ENCODE measurements around the gene MYMK.

The MYMK gene

DNA sequence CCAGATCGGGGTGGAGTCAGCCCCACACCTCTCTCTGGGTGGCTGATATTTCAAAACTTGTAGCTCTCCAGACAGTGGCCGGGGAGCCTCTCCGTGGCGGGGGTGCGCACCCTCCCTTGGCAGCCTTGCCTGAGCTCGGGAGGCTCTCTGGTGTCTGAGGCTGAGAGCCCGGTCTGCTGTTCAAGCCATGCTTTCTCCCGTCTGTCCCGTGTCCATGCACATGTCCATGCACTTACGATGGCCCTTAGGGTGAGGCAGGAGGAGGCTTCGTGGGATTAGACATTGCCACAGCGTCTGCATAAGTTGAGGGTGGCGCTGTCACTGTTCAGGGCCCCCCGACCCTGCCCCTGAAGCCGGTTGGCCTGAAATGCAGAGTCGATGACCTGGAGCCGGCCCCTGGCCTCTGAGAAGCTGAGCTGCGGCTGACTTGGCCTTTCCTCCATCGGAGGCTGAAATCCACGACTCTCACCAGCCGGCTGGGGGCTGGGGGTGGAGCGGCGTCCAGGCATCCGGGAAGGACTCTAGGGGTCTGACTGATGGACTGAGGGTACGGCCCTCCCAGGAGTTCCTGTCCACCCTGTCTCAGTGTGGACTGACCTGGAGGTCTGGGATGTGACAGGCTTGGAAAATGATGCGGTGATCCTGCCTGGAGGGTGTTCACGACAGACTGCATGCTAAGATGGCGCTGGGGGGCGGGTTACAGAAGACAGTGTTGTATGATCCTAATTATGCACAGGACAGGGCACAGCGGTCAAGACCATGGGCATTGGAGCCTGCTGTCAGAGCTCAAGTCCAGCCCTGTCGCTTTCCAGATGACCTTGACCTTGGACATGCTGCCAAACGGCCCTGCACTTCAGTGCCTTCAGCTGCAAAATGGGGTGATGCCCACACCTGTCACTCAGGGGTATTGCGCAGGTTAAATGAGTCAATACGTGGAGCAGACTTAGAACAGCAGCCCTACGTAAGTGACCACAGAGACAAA lies 27.6 kb downstream of the MYMK start:
- DNase-seq, result no peak

DNA sequence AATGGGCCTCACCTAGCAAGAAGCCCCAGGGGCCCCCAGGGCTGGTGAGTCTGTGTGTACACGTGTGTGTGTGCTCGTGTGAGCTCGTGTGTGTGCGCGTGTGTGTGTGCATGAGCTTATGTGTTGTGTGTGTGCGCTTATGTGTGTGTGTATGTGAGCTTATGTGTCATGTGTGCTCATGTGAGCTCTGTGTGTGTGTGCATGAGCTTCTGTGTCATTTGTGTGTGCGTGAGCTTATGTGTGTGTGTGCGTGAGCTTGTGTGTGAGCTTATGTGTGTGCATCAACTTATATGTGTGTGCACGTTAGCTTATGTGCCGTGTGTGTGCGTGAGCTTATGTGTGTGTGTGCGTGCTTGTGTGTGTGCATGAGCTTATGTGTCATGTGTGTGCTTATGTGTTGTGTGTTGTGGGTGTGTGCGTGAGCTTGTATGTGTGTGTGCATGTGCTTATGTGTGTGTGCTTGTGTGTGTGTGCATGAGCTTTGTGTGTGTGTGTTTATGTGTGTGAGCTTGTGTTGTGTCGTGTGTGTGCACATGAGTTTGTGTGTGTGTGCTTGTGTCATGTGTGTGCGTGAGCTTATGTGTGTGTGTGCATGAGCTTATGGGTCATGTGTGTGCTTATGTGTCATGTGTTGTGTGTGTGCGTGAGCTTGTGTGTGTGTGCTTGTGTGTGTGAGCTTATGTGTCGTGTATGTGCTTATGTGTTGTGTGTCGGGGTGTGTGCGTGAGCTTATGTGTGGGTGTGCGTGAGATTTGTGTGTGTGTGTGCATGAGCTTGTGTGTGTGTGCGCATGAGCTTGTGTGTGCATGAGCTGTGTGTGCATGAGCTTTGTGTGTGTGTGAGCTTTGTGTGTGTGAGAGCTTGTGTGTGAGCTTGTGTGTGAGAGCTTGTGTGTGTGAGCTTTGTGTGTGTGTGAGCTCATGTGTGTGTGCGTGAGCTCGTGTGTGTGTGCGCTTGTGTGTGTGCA lies 29.1 kb downstream of the MYMK start:
- no peak for DNase-seq

DNA sequence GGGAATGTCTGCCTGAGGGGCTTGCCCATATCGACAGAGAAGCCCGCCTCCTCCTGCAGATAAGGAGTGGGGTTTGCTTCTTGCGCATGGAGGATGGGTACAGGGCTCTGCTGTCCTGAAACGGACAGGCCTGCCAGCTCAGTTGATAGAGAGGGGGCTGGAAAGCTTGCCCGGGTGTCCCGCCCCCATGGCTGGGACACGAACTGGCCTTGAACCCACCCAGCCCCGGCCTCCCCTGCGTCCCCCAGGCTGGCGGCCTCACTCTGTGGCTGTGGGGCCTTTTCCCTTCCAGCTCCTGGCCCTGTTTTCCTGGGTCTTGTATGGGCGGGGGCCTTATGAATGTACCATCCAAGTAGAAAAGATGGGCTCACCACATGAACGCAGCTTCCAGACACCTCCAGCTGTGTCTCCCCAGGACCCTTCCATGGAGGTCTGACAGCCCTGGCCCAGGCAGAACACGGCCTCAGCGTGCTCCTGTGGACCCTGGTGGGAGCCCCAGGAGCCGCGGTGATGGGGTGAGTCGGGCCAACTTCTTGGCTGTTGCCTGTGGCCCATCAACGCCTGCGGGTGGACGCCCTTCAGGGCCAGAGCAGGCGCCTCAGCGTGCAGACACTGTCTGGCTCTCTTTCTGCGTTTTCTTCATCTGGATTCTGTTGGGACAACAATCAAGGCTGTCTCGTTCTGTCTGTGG lies 30.0 kb downstream of the MYMK start:
- no peak for DNase-seq

DNA sequence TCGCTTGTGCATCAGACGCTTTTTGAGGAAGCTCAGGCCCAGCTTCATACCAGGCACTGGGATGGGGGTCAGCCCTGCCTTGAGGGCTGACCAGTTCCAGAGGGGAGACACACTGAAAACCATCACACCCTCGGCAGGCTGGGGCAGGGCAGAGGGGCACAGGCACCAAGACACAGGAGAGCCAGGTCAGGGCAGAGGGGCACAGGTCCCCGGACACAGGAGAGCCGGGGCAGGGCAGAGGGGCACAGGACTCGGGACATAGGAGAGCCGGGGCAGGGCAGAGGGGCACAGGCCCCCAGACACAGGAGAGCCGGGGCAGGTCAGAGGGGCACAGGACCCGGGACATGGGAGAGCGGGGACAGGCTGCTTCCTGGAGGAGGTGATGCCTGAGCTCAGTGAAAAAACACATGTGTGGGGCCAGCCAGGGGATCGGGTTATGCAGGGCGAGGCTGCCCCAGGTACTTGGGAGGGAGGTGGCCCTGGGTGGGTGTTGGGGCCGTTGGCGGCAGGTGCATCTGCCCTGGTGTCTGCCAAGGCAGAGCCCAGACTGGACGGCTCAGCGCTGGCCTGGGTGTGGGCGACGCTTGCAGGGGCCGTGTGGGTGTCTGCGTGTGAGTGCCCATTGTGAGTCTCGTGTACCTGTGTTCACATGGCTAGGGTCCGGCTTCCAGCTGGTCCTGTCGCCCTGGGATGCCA lies 30.8 kb downstream of the MYMK start:
- no peak for DNase-seq

DNA sequence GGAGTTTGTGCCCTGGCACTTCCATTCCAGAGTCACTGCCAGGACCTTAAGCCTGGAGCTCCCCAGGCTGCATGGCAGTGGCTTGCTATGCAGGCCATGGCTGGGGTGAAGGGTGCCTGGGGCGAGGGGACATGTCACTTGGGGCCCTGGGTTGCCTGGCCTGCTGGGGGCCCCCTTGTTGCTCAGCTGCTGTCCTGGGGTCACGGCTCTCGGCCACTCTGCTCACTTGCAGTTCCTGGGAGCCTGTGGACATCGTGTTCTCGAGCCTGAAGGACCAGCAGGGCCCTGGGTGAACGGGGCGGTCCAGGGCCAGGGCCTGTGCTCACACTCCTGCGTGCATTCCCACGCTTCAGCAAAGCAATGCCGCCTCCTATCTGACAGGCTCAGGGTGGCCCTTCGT lies 31.3 kb downstream of the MYMK start:
- DNase-seq, result no peak

DNA sequence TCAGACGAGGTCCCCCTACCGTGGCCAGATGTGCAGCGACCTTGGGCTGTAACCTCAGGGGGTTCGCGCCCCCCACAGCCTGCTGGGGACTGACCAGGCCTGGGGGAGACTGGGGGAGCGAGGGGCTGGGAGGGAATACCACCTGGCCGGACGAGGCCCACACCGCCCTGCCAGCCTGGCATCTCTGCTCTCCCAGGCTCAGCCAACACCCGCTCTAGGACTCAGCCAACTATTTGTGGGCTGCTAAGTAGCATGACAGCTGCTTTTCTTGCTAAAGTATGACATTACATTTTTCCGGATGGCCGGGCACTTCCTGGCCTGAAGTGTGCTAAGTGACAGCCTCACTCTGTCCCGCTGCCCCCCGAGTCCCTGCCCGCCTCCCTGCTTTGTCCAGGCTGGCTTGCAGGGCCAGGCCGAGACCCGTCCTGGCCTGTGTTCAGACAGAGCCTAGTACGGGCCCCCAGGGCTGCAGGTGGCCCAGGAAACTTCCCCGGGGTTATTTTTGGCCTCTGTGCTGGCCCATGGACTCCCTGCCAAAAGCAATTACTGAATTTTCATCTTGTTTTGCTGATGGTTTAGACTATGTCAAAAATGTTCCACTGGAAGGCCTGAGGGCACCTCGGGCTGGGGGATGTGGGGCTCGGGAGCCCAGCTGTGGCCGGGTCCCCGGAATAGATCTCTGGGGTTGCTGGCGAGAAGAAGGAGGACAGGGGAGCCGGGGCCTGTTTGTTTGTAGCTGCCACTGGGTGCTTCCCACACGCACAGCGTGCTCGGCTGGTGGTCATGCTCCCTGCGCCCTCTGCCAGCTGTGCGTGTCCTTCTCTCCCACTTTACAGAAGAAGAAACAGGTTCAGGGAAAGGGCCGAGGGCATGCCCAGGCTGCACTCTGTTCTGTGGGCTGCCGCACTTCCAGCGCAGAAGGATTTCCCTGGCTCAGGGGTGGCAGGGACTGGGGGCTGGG lies 32.4 kb downstream of the MYMK start:
- no peak for DNase-seq

DNA sequence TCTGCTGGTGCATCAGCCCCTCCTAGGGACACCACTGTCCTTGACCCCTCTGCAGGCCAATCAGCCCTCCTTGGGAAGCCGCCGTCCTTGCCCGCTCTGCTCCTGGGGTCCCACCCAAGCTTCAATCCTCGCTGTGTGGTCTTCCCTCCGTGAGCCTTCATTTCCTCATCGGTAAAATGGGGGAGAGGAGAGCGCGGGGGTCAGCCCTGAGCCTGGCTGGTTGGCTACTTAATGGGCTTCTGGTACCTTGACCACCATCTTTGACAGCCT lies 33.2 kb downstream of the MYMK start:
- DNase-seq, result no peak

DNA sequence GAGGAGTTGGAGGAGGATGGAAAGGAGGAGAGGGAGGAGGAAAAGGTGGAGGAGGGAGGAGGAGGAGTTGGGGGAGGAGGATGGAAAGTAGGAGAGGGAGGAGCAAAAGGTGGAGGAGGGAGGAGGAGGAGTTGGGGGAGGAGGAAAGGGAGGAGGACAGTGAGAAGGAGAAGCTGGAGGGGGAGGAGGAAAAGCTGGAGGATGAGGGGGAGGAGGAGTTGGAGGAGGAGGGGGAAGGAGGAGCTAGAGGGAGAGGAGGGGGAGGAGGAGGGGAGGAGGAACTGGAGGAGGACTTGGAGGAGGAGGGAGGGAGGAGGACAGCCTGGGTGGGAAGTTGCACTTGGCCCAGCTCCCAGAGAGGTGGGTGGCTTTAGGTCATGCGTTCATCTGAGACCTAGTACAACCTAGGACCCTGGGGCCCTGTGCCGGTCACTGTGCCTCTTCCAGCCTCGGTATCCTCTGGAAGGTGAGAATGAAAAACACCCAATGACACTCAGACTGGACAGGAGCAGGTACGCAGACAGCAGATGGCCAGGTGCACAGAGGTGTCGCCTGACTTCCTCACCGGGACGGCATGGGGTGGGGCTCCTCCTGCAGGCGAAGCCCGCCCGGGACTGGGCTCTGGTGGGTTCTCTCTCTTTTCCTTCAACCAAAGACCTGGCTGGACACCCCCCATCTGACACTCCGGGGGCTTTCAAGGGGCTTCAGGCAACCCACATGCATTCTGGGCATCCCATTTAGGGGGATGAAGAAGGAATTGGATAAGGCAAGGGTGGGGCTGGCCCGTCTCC lies 33.7 kb downstream of the MYMK start:
- DNase-seq, result no peak

DNA sequence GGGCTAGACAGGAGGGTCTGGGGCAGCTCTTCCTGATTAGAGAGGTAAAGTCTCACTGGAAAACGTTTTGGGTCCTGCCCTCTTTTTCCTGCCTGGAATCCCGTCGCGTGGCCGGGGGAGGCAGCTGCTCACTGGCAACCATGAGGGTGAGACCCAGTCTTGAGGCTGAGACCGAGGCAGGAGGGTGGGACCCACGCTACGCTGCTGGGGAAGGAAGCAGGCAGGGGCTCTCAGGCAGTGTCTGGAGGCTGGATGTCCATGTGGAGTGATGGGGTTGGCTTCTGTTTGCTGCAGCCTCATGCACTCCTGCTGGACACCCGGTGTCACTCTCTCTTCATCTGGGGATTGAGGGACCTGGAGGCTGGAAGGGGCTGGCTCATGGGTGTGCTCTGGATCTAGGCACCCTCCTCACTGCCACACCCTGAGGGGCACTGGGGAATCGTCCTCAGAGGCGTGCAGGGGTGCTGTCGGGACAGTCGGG lies 34.5 kb downstream of the MYMK start:
- DNase-seq, result no peak

DNA sequence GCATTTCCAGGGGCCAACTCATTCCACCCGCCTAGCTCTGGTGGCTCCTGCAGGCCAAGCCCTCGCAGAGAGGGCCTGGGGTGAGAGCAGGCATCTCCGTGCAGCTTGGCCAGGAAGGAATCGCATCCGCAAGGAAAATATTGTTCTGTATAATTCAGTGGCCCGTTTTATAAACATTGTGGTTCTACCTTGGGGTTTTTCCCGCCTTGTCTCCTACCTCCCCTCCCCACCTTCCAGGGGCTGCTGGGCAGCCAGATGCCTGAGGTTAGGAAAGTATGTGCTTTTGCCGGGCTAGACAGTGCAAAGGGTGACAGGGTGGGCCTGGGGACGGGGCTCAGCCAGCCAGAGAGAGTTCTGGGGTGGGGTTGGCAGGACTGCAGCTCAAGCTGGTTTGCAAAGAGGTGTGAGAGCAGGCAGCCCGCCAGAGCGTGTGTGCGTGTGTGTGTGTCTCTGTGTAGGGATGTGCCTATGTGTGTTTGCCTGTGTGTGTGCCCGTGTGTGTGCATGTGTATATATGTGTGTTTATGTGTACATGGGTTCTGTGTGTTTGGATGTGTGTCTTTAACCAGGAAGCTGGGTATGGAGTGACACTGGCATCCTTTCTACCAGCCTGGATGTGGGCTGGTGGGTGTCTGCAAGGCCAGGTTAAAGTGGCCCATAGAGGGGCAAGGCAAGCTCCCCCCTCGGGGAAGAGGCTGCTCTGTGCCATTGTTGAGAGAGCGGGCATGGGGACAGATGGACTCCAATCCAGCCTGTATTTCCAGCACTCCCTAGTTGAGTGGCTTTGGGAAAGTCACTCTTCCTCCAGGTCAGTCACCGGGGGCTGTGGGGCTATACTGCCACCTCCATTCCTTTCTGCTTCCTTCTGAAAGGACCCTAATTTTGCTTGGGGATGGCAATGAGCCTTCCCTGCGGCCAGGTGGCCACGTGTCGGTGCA lies 35.2 kb downstream of the MYMK start:
- DNase-seq, result no peak

DNA sequence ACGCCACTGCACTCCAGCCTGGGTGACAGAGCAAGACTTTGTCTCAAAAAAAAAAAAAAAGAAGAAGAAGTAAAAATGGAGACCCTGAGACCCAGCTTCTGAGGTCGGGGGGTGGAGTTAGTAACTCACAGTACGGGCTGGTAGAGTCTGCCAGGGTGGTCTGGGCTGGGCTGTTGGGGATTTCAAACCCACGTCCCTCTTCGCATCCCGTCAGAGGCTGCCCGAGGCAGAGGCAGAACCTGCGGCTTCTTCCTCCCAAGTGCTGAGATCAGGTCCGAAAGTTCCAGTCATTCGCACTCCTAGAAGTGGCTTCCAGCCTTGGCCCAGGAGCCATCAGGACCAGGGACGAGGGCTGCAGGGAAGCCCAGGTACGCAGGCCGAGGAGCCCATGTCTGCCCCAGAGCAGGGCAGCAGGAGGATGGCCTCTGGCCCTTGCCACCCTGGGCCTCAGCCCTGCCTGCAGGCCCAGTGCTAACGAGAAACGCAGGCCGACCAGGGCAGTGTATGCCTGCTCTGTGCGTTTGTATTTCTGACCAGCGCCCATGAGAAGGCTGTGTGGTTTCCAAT lies 36.0 kb downstream of the MYMK start:
- no peak for DNase-seq

DNA sequence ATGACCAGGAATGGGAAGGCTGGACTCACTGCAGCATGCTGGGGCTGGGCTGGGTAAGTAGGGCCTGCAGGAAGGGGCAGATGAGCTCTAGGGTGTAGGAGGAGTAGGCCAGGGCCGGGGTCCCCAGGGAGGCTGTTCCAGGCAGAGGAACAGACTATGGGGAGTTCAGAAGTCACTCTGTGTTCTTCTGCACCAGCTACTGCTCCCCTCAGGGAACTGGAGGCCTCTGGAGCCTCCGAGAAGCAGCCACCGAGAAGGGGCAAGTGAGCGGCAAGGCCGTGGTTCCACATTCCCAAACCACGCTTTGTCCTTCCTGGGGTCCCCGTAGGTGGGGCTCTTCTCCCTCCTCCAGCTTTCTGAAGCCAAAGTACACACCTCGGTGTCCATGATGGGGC lies 37.4 kb downstream of the MYMK start:
- no peak for DNase-seq

DNA sequence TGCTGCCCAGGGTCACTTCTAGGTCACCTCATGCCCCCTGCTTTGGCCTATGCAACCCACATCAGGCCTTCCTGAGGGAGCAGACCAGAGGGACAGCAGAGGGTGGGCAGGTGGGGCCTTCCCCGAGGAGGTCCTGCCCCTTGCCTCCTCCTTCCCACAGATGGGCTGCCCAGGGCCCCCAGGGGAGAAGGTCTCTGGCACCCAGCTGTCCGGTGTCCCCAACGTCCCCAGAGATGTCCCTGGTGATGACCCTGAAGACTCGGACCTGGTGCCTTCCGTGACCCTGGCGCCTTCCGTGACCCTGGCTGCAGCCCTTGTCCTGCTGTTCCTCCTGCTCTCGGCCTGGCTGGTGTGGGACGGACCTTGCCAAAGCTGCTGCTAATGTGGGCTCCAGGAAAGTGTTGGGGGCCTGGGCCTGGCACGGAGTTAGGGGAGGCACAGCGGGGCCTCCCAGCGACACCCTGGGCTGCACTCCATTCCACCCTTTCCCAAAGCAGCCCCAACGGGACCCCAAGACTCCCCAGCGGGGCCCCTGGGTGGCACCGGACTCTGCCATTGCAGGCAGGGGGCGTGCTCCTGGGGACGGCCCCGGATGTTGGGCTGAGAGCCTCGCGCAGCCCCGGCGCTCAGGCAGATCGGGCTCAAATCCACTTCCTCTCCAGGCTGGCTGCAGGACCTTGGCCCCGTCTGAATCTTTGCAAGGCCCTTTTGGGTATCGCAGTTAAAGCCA lies 39.1 kb downstream of the MYMK start:
- DNase-seq, result no peak

DNA sequence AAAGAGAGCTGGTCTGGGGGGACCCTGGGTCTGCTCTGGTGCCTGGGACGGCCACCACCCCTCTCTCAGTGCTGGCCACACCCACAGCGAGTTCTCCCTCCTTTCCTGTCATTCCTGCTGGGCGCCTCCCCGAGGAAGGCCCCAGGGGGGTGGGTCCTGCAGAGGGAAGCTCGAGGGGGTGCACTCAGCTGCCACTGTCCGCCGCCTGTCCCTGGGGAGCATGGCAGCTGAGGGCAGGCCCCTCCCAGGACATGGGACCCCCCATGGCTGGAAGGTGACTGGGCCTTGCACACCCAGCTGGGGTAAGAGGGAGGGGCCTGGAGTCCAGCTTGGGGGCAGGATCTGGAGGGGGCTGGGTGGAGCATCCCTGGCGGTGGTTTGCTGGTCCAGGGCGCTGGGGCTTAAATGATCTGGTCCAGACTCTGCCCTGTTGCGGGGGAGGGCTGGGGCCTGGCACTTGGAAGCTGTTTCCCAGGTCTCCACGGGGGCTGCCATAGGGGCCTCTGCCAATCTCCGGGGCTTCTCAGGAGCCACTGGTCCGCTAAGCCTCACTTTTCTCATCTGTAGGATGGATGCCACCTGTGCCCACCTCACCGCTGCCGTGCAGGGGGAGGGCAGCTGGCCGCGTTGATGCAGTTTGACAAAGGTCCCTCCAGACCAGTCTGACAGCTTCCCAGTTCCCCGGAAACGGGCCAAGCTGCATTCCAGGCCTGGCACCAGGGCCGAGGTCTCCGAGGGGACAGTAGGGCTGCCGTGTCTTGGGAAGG lies 39.9 kb downstream of the MYMK start:
- DNase-seq, result no peak

DNA sequence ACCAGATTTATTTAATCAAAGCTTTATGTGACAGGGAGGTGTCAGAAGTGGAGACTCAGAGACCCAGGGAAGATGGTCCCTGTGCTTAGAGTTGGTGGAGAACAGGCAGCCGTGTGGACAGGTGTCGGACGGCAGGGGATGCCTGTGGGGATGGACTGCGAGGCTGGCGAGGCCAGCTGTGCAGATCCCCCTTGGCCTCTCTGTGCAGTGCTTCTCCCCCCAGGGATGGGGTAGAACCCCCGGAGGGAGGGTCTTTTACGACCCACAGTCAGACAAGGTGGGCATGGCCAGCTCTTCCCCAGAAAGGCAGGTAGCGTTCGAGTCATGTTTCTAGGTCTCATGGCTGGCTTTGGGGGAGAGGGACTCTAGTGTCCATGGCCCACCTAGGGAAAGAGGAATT lies 41.1 kb downstream of the MYMK start:
- DNase-seq, result no peak

DNA sequence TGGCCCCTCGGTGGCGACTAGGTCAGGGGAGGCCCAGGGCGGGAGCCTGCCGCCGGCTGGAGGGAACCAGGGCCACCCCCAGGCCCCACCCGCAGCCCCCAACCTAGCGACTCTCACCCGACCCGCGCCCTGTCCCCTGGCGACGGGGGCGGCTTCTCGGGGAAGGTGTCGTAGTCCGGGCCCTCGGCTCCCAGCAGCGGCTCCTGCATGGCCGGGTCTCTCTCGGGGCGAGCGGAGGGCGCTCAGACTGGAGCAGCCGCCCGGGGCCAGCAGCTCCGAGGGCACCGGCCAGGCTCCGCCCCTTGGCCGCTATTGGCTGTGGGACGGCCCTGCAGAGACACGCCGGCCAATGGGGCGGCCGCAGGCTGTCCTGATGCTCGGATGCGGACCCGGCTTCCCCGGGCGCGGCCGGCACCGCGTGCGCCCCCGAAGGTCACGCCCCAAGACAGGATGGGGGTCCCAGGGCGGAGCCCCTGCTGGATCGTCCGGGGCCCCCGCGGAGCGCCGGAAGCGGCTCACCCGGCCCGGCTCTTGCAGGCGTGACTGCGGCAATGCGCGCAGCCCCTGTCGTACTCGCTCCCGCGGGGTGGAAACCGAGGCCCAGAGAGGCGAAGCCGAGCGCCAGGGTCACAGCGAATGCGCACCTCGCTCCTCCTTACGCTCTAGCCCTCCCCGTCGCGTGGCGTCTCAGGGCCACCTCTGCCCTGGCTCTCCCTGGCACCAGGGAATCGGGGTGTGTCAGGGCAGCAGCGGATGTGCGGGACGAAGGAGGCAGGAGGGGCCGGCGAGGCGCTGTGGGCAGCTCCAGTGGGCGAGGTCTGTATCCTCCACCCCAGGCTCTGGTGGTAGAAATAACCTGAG lies 45.7 kb downstream of the MYMK start, which contains the start of gene SLC2A6:
SLC2A6 (minus strand) TSS at position 249 of the 861 bp plus-strand sequence; CDS start at position 209, 40 bp downstream.
- DNase-seq, result peak; percentile 39

Data from NCI-H526 treated with DMSO at 0.1 percent for 48 hours (cell line).